Measurements from ENCODE around the gene SPOCK2.

GRCh38 chr10:72081210-72081609, 7.1 kb downstream of the SPOCK2 start:
- TF ChIP-seq ELK1 (IDR thresholded peaks at IDR 0.05; ENCODE audit: low read depth, low read length) (no peak), POLR2A (IDR thresholded peaks at IDR 0.05; ENCODE audit: low read depth, low read length) (no peak), NRF1 (conservative IDR thresholded peaks at IDR 0.05; ENCODE audit: low read depth, low read length) (no peak), EP300 (IDR thresholded peaks at IDR 0.05; ENCODE audit: borderline replicate concordance in 1 of 2, control insufficient read depth in 1 of 2, low read depth in 2 of 2, low read length in 2 of 2) (no peak), CREB1 (IDR thresholded peaks at IDR 0.05; ENCODE audit: low read depth) (no peak), EGR1 (IDR thresholded peaks at IDR 0.05; ENCODE audit: borderline replicate concordance in 1 of 2, low read depth in 2 of 2, low read length in 2 of 2) (no peak), MAX (IDR thresholded peaks at IDR 0.05; ENCODE audit: low read depth, low read length) (no peak), SRF (IDR thresholded peaks at IDR 0.05; ENCODE audit: low read depth in 2 of 2, low read length in 2 of 2) (no peak), MYC (IDR thresholded peaks at IDR 0.05; ENCODE audit: insufficient read depth, insufficient read length, insufficient replicate concordance, low read length, severe bottlenecking) (no peak), KAT2A (conservative IDR thresholded peaks at IDR 0.05; ENCODE audit: control insufficient read depth, low read depth, low read length) (no peak), RFX5 (IDR thresholded peaks at IDR 0.05; ENCODE audit: low read depth, low read length) (no peak)
- TF ChIP-seq, protein P1, sequence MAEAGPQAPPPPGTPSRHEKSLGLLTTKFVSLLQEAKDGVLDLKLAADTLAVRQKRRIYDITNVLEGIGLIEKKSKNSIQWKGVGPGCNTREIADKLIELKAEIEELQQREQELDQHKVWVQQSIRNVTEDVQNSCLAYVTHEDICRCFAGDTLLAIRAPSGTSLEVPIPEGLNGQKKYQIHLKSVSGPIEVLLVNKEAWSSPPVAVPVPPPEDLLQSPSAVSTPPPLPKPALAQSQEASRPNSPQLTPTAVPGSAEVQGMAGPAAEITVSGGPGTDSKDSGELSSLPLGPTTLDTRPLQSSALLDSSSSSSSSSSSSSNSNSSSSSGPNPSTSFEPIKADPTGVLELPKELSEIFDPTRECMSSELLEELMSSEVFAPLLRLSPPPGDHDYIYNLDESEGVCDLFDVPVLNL (IDR thresholded peaks at IDR 0.05; ENCODE audit: low read depth, low read length): no peak
- TF ChIP-seq, protein P2, sequence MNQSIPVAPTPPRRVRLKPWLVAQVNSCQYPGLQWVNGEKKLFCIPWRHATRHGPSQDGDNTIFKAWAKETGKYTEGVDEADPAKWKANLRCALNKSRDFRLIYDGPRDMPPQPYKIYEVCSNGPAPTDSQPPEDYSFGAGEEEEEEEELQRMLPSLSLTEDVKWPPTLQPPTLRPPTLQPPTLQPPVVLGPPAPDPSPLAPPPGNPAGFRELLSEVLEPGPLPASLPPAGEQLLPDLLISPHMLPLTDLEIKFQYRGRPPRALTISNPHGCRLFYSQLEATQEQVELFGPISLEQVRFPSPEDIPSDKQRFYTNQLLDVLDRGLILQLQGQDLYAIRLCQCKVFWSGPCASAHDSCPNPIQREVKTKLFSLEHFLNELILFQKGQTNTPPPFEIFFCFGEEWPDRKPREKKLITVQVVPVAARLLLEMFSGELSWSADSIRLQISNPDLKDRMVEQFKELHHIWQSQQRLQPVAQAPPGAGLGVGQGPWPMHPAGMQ (IDR thresholded peaks at IDR 0.05; ENCODE audit: borderline replicate concordance): no peak

All from GM12878 (cell line).